SW 1271 (cell line): Measurements from ENCODE around the gene CRADD.

Experiments used
- DNase-seq, 2 experiments: peaks; one replicate each; lab custom pipeline; 2025; lab: John Stamatoyannopoulos, UW

CRADD gene

GRCh38 chr12:93808169-93808899 lies 131.2 kb downstream of the CRADD start:
- DNase-seq, result no peak

DNA sequence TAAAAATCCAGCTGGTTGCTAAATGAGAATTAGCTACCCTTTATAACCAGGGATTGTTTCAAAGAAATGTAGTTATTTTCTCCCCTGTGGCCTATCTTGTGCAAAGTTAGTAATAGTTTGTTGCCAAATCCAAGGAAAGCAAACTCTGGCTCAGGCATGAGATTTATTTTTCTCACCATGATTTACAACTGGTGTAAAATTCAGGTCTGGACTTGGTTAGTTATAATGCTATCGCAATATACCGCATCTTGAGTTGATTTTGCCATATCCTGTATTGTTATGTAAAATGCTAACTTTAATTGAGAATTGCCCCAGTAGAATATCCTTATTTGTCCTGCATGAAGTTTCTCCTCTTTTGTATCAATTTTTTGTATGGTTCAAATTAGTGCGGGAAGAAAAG lies 135.5 kb downstream of the CRADD start:
- no peak for DNase-seq

DNA sequence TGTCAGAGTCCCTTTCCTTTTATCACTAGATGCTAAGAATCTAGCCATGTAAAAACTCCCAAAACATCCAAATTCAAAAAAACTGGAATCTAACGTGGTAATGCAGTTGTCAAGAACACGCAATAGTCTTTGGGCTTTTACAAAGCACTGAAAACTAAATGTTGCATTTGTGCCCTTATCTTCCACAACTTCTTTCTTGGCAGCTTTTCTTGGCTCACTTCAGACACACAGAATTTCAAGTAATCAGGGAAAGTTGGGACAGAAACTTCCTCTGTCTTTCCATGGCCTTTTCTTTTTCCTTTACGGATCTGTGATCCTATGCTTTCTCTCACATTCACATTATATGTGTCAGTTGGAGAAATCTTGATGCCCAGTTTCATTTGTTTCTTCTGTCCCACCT lies 136.0 kb downstream of the CRADD start:
- DNase-seq, result no peak

DNA sequence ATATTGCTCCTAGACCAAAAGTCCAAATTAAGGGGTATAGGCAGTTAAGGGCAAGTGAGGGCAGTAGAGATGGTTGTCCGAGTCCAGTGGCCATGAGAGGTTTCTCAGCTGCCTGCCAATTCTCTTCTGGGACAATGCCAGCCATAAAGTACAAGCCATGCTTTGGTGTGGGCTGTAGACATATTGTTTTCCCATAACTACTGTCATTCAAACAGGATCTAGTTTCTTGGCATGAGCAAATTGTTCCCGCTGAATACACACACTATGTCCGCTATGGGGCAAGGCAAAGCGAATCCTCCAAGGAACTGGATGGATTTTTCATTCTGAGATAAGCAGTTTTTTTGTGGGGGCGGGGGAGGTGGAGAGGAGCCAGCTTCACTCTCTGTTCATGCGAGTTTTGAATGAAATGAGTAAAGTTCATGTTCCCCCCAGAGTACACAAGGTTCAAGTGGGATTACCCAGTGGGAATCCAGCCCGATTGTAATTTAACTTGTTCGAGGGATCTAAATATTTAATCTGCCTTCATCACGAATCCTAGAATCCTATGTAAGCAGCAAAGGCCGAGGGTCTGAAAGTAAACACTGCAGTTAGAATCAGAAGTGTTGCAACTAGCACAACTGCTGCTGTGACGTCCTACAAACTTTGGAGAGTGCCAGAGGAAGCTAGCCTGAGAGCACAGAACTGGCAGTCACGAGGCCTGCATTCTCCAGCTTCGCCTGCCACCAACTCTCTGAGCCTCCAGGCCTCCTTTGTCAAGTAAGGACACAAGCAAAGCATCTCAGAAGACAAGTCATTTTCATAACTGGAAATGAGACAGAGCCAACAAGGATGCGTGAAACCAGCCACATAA lies 137.0 kb downstream of the CRADD start:
- no peak for DNase-seq

- no peak for DNase-seq
Observed at GRCh38 chr12:93818488-93819049, 141.4 kb downstream of the CRADD start.

GRCh38 chr12:93819050-93819491 lies 141.9 kb downstream of the CRADD start:
- no peak for DNase-seq

- no peak for DNase-seq
Observed at GRCh38 chr12:93823616-93824391, 146.6 kb downstream of the CRADD start.

- DNase-seq, result no peak
Observed at GRCh38 chr12:93824514-93825500, 147.6 kb downstream of the CRADD start.

GRCh38 chr12:93825501-93825888 lies 148.3 kb downstream of the CRADD start:
- no peak for DNase-seq

DNA sequence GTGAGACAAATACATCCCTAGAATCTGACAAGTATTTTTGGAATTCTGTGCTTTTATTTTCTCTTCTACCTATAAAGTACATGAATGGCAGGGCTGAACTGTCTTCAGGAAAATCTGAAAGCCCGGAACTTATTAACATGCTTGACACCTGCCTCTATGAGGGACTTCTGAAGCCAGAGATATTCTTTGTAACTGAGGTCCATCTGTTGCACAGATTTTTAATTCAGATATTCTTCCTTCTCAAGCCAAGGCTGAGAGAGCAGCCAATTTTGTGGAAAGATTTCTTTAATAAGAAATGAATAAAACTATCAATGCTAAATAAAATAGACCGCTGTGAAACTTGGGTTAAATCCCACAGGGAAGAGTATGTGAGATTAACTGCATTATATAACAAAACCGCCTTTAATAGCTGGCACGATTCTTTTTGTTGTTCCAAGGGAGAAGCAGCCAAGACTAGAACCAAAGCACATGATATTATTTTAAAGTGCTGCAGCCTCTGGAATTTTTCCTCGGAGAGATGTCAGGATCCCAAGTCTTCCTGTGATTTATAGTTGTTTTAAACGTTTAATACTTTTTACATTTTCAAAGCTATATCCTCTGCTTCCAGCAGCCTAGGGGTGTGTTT lies 148.9 kb downstream of the CRADD start:
- DNase-seq, result no peak

DNA sequence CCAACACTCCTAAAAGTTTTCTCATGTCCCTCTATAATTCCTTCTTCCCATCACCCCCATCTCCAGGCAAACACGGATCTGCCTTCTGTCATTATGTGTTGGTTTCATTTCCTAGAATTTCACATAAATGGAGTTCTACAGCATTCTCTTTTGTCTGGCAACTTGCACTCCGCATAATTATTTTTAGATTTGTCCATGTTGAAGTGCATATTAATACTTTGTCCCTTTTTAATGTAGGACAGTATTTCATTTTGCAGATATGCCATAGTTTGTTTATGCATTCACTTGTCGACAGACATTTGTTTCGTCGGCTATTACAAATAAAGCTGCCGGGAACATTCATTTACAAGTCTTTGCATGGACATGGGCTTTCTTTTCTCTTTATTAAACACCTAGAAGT lies 150.0 kb downstream of the CRADD start:
- no peak for DNase-seq

- DNase-seq, result no peak
Observed at GRCh38 chr12:93827669-93828068, 150.5 kb downstream of the CRADD start.

- DNase-seq, result no peak
Observed at GRCh38 chr12:93829016-93829415, 151.8 kb downstream of the CRADD start.

- DNase-seq, result no peak
Observed at GRCh38 chr12:93831374-93831773, 154.2 kb downstream of the CRADD start.

- DNase-seq, result no peak
Observed at GRCh38 chr12:93832131-93832530, 155.0 kb downstream of the CRADD start.

- no peak for DNase-seq
Observed at GRCh38 chr12:93833946-93834345, 156.8 kb downstream of the CRADD start.

DNA sequence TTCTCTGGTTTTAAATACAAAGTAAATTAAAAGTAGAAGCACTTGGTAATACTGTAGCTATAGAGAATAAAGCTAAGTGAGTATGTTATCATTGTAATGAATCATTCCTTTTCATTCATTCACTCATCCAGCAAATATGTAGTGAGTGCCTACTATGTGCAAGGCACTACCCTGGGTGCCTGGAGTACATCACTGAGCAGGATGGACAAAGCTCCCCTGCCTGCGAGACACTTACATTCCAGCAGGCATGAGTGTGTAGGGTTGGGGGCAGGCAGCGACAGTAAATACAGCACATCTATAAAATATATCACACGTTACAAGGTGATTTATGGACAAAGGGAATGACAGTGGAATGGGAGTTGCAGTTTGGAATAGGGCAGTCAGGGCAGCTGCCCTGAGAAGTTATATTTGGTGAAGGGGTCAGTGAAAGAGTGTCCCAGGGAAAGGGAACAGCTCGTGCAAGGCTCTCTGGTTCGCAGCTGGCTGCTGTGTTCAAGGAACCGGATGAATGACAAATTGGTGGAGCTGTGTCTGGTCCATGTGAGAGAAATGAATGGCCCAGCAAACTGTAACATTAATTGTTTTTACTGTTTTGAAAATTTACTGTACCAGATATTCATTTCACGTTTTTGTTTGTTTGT lies 159.6 kb downstream of the CRADD start:
- no peak for DNase-seq

GRCh38 chr12:93838193-93838592 lies 161.0 kb downstream of the CRADD start:
- no peak for DNase-seq

- DNase-seq, result peak; percentile 2 to 48
Observed at GRCh38 chr12:93839064-93839463, 161.9 kb downstream of the CRADD start.

- no peak for DNase-seq
Observed at GRCh38 chr12:93841671-93842070, 164.5 kb downstream of the CRADD start.
